Endodermal cell (in vitro differentiated cells): ENCODE results near the gene BBX. TPM values are rescaled to one million over a fixed set of nuclear protein-coding genes. Genes with fewer than 3 reads are reported as not detected.

Source experiments
- DNase-seq: peaks from one replicate; pipeline ENCODE4 v3.0.0-alpha.2; 2017
- H3K27ac ChIP-seq: 2 replicates; pipeline ENCODE4 v1.5.1; 2013; ENCODE audit warnings: mild to moderate bottlenecking, low read depth, low read length, moderate library complexity
- H3K27me3 ChIP-seq: 2 replicates; pipeline ENCODE4 v1.6.1; 2013; ENCODE audit warnings: mild to moderate bottlenecking, low read length, moderate library complexity; ENCODE audit not compliant: insufficient read depth, control insufficient read depth, poor library complexity, severe bottlenecking
- H3K36me3 ChIP-seq: 2 replicates; pipeline ENCODE4 v1.7.0; 2013; ENCODE audit warnings: mild to moderate bottlenecking, low read length, moderate library complexity; ENCODE audit not compliant: control insufficient read depth, insufficient read depth
- H3K4me1 ChIP-seq: one replicate; pipeline ENCODE4 v1.7.0; 2013; ENCODE audit warnings: low read length; ENCODE audit not compliant: control insufficient read depth, insufficient read depth
- H3K4me3 ChIP-seq: 2 replicates; pipeline ENCODE4 v1.5.1; 2013; ENCODE audit warnings: mild to moderate bottlenecking, low read length, moderate library complexity
- H3K9ac ChIP-seq: 2 replicates; pipeline ENCODE4 v1.6.1; 2013; ENCODE audit warnings: mild to moderate bottlenecking, low read length, moderate library complexity; ENCODE audit not compliant: poor library complexity, severe bottlenecking; ENCODE audit errors: extremely low read depth
- H3K9me3 ChIP-seq: 2 replicates; pipeline ENCODE4 v1.6.1; 2013; ENCODE audit warnings: mild to moderate bottlenecking, low read length, moderate library complexity; ENCODE audit not compliant: control insufficient read depth
- H3K27ac Mint-ChIP-seq: 2 replicates; pipeline ENCODE4 v1.8.0; 2020; ENCODE audit warnings: mixed read lengths
- H3K27me3 Mint-ChIP-seq: 2 replicates; pipeline ENCODE4 v1.8.0; 2021; ENCODE audit warnings: mild to moderate bottlenecking, mixed read lengths; ENCODE audit not compliant: insufficient read depth
- H3K36me3 Mint-ChIP-seq: 2 replicates; pipeline ENCODE4 v1.8.0; 2020; ENCODE audit warnings: low read depth, mixed read lengths
- H3K4me1 Mint-ChIP-seq: 2 replicates; pipeline ENCODE4 v1.8.0; 2020; ENCODE audit warnings: mixed read lengths
- H3K4me3 Mint-ChIP-seq: 2 replicates; pipeline ENCODE4 v1.8.0; 2020; ENCODE audit warnings: mild to moderate bottlenecking, moderate library complexity, mixed read lengths
- H3K9me3 Mint-ChIP-seq: 2 replicates; pipeline ENCODE4 v1.8.0; 2020; ENCODE audit warnings: mild to moderate bottlenecking, mixed read lengths
- WGBS, 2 experiments: methylation state at CpG; one replicate each; pipeline versions ENCODE4 v1.1.5 to v1.1.7; 2013; ENCODE audit warnings: missing lambda C conversion rate in 2 of 2, mixed read lengths in 1 of 2; ENCODE audit not compliant: insufficient coverage in 1 of 2, insufficient read length in 1 of 2; 5-methylcytosine and 5-hydroxymethylcytosine counted together
- total RNA-seq, 2 donors: library from RNA; stranded (reverse); fragmentation: NEBNext Ultra II Directional in 1 of 2; extraction: Animal tissue kit (Norgen Biotek cat#: 25700) in 1 of 2; gene quantifications; 2 replicates in 1 of 2; 3 replicates in 1 of 2; pipeline ENCODE4 v1.2.1, GENCODE V29; 2021
- TF ChIP-seq, protein P1 (sequence below): fragments of 200-600 bp; sonication (generic); conservative IDR thresholded peaks from 2 replicates; pipeline ENCODE4 v1.5.0; 2021; ENCODE audit warnings: antibody characterized with exemption, mild to moderate bottlenecking

Gene BBX
- total RNA-seq, 2 donors from 2014 or later = 34.2 to 41.2 TPM

DNA sequence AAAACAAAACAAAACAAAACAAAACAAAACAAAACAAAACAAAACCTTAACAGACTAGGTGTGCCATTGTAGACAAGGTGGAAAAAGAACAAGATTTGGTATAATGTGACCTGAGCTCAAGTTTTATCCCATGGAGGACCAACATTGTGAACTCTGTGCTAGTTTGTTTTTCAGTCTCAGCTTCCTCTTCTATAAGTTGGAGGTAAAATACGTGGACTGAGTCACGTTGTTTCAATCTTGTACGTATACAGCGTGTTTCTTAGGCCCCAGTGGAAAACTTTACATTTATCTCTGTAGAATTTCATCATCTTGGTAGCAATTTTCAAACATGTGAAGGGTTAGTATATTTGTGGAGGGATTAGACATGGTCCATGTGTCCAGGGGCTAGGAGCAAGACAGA lies 306.4 kb downstream of the BBX start:
- H3K4me3 ChIP-seq = no peak overlapping the region
- H3K9me3 ChIP-seq = no peaks in the 10 kb centered on the region
- H3K36me3 ChIP-seq = no peaks in the 10 kb centered on the region
- H3K9ac ChIP-seq = no peak overlapping the region
- H3K27me3 Mint-ChIP-seq = no peaks in the 10 kb centered on the region
- no peak overlapping the region for H3K27ac ChIP-seq
- no peaks in the 10 kb centered on the region for H3K36me3 Mint-ChIP-seq
- no peaks in the 10 kb centered on the region for H3K4me1 Mint-ChIP-seq
- H3K9me3 Mint-ChIP-seq = no peaks in the 10 kb centered on the region
- no peak overlapping the region for H3K4me3 Mint-ChIP-seq
- DNase-seq = no peak
- H3K27ac Mint-ChIP-seq = no peak overlapping the region
- WGBS, 2 experiments = 86% methylated on average over 4 of the region's 4 CpGs; no CpG with 5 or more reads in 1 of the 2 experiments
- TF ChIP-seq, protein P1, sequence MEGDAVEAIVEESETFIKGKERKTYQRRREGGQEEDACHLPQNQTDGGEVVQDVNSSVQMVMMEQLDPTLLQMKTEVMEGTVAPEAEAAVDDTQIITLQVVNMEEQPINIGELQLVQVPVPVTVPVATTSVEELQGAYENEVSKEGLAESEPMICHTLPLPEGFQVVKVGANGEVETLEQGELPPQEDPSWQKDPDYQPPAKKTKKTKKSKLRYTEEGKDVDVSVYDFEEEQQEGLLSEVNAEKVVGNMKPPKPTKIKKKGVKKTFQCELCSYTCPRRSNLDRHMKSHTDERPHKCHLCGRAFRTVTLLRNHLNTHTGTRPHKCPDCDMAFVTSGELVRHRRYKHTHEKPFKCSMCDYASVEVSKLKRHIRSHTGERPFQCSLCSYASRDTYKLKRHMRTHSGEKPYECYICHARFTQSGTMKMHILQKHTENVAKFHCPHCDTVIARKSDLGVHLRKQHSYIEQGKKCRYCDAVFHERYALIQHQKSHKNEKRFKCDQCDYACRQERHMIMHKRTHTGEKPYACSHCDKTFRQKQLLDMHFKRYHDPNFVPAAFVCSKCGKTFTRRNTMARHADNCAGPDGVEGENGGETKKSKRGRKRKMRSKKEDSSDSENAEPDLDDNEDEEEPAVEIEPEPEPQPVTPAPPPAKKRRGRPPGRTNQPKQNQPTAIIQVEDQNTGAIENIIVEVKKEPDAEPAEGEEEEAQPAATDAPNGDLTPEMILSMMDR = no peak
- H3K27me3 ChIP-seq = no peaks in the 10 kb centered on the region
- H3K4me1 ChIP-seq = no peaks in the 10 kb centered on the region

GRCh38 chr3:107831590-107831989 lies 308.8 kb downstream of the BBX start:
- no peak for DNase-seq
- no peaks in the 10 kb centered on the region for H3K27me3 Mint-ChIP-seq
- H3K9me3 Mint-ChIP-seq = no peaks in the 10 kb centered on the region
- TF ChIP-seq, protein P1 = no peak
- no peaks in the 10 kb centered on the region for H3K36me3 Mint-ChIP-seq
- Histone ChIP-seq H3K9me3 (no peaks in the 10 kb centered on the region), H3K36me3 (no peaks in the 10 kb centered on the region), H3K9ac (no peak overlapping the region), H3K27ac (no peak overlapping the region), H3K27me3 (no peaks in the 10 kb centered on the region), H3K4me1 (no peaks in the 10 kb centered on the region), H3K4me3 (no peak overlapping the region)
- no peak overlapping the region for H3K4me3 Mint-ChIP-seq
- 83% methylated on average over 3 of the region's 3 CpGs; no CpG with 5 or more reads in 1 of the 2 experiments for WGBS, 2 experiments
- peaks cover 6% of the 10 kb centered on the region for H3K4me1 Mint-ChIP-seq
- no peak overlapping the region for H3K27ac Mint-ChIP-seq

GRCh38 chr3:107833043-107833442 lies 310.3 kb downstream of the BBX start:
- Histone ChIP-seq H3K4me3 (no peak overlapping the region), H3K27ac (peak overlapping the region; percentile 32), H3K4me1 (no peaks in the 10 kb centered on the region), H3K36me3 (no peaks in the 10 kb centered on the region), H3K9ac (no peak overlapping the region), H3K27me3 (no peaks in the 10 kb centered on the region), H3K9me3 (no peaks in the 10 kb centered on the region)
- no peak for DNase-seq
- TF ChIP-seq, protein P1 = no peak
- Mint-ChIP-seq H3K27ac (no peak overlapping the region), H3K27me3 (no peaks in the 10 kb centered on the region), H3K4me3 (no peak overlapping the region), H3K4me1 (peaks cover 6% of the 10 kb centered on the region), H3K9me3 (no peaks in the 10 kb centered on the region), H3K36me3 (no peaks in the 10 kb centered on the region)
- 70 to 72% methylated on average over 5 to 6 of the region's 6 CpGs for whole genome bisulfite sequencing, 2 experiments
